KMS-11 (cell line): ENCODE results near the gene ZFR.
"Not testable (repeated sequence)": the region's sequence is repeated elsewhere in the genome, so short reads cannot be mapped to it uniquely, and the experiment has no call there.

Experiments used
- H2AFZ ChIP-seq: fragments of 200-600 bp; sonication (generic); 2 replicates; pipeline ENCODE4 v1.6.1; 2016; ENCODE audit warnings: antibody characterized with exemption, mixed run types, low read depth
- H3K27ac ChIP-seq: fragments of 200-600 bp; sonication (generic); 2 replicates; pipeline ENCODE4 v1.6.1; 2016; ENCODE audit warnings: mild to moderate bottlenecking, mixed run types
- H3K27me3 ChIP-seq: fragments of 200-600 bp; sonication (generic); 2 replicates; pipeline ENCODE4 v1.6.1; 2017; ENCODE audit warnings: mild to moderate bottlenecking, low read depth, mixed run types, moderate library complexity; ENCODE audit not compliant: insufficient read depth
- H3K36me3 ChIP-seq: fragments of 200-600 bp; sonication (generic); 2 replicates; pipeline ENCODE4 v1.6.1; 2017; ENCODE audit warnings: mild to moderate bottlenecking, mixed run types; ENCODE audit not compliant: insufficient read depth
- H3K4me1 ChIP-seq: fragments of 200-600 bp; sonication (generic); 2 replicates; pipeline ENCODE4 v1.6.1; 2016; ENCODE audit warnings: mild to moderate bottlenecking, low read depth, mixed run types; ENCODE audit not compliant: poor library complexity, severe bottlenecking
- H3K4me2 ChIP-seq: fragments of 200-600 bp; sonication (generic); 2 replicates; pipeline ENCODE4 v1.7.0; 2016; ENCODE audit warnings: mild to moderate bottlenecking, mixed run types
- H3K4me3 ChIP-seq: fragments of 200-600 bp; sonication (generic); IDR thresholded peaks from 2 replicates; pipeline ENCODE4 v1.6.1; 2017; ENCODE audit warnings: low read depth, low read length, mixed read lengths; ENCODE audit not compliant: insufficient read depth
- H3K79me2 ChIP-seq: fragments of 200-600 bp; sonication (generic); 2 replicates; pipeline ENCODE4 v1.6.1; 2016; ENCODE audit warnings: low read depth, mixed run types; ENCODE audit not compliant: insufficient read depth
- H3K9ac ChIP-seq: fragments of 200-600 bp; sonication (generic); 2 replicates; pipeline ENCODE4 v1.6.1; 2016; ENCODE audit warnings: mild to moderate bottlenecking, mixed run types
- H4K20me1 ChIP-seq: fragments of 200-600 bp; sonication (generic); 2 replicates; pipeline ENCODE4 v1.6.1; 2016; ENCODE audit warnings: mild to moderate bottlenecking, mixed run types; ENCODE audit not compliant: insufficient read depth
- TF ChIP-seq, protein P1 (sequence below): fragments of 200-600 bp; sonication (generic); conservative IDR thresholded peaks from 2 replicates; pipeline ENCODE4 v1.6.1; 2017; ENCODE audit warnings: low read depth, mild to moderate bottlenecking, antibody characterized with exemption, low read length, moderate library complexity, mixed read lengths

ZFR gene

DNA sequence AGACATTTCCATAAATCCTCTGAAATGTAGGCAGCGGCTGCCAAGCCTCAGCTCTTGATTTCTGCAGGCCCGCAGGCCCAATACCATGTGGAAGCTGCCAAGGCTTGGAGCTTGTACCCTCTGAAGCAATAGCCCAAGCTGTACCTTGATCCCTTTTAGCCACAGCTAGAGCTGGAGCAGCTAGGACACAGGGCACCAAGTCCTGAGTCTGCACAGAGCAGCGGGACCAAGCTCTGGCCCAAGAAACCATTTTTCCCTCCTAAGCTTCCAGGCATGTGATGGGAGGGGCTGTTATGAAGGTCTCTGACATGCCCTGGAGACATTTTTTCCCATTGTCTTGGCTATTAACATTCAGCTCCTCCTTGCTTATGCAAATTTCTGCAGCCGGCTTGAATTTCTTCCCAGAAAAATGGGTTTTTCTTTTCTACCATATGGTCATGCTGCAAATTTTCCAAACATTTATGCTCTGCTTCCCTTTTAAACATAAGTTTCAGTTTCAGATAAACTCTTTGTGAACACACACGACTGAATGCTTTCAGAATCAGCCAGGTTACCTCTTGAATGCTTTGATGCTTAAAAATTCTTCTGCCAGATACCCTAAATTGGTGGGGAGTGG, 14.4 kb upstream of the ZFR start:
- no peaks in the 10 kb centered on the region for H3K4me1 ChIP-seq
- H3K36me3 ChIP-seq, result no peaks in the 10 kb centered on the region
- no peaks in the 10 kb centered on the region for H4K20me1 ChIP-seq
- no peak overlapping the region for H3K4me2 ChIP-seq
- H3K79me2 ChIP-seq, result no peaks in the 10 kb centered on the region
- no peak overlapping the region for H2AFZ ChIP-seq
- no peaks in the 10 kb centered on the region for H3K27me3 ChIP-seq
- no peak overlapping the region for H3K4me3 ChIP-seq
- H3K27ac ChIP-seq, result no peak overlapping the region
- H3K9ac ChIP-seq, result no peak overlapping the region
- TF ChIP-seq, protein P1, sequence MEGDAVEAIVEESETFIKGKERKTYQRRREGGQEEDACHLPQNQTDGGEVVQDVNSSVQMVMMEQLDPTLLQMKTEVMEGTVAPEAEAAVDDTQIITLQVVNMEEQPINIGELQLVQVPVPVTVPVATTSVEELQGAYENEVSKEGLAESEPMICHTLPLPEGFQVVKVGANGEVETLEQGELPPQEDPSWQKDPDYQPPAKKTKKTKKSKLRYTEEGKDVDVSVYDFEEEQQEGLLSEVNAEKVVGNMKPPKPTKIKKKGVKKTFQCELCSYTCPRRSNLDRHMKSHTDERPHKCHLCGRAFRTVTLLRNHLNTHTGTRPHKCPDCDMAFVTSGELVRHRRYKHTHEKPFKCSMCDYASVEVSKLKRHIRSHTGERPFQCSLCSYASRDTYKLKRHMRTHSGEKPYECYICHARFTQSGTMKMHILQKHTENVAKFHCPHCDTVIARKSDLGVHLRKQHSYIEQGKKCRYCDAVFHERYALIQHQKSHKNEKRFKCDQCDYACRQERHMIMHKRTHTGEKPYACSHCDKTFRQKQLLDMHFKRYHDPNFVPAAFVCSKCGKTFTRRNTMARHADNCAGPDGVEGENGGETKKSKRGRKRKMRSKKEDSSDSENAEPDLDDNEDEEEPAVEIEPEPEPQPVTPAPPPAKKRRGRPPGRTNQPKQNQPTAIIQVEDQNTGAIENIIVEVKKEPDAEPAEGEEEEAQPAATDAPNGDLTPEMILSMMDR, result no peak

GRCh38 chr5:32455311-32455710, 10.8 kb upstream of the ZFR start:
- Histone ChIP-seq H4K20me1 (no peaks in the 10 kb centered on the region), H2AFZ (no peak overlapping the region), H3K4me3 (no peak overlapping the region), H3K4me1 (no peaks in the 10 kb centered on the region), H3K36me3 (no peaks in the 10 kb centered on the region), H3K79me2 (no peaks in the 10 kb centered on the region), H3K9ac (no peak overlapping the region), H3K27me3 (no peaks in the 10 kb centered on the region), H3K4me2 (no peak overlapping the region), H3K27ac (no peak overlapping the region)
- TF ChIP-seq, protein P1, result no peak

GRCh38 chr5:32454821-32455220, 10.3 kb upstream of the ZFR start:
- H3K27me3 ChIP-seq, result no peaks in the 10 kb centered on the region
- no peaks in the 10 kb centered on the region for H4K20me1 ChIP-seq
- no peak overlapping the region for H3K9ac ChIP-seq
- H2AFZ ChIP-seq, result no peak overlapping the region
- no peaks in the 10 kb centered on the region for H3K4me1 ChIP-seq
- H3K27ac ChIP-seq, result no peak overlapping the region
- H3K4me3 ChIP-seq, result no peak overlapping the region
- H3K4me2 ChIP-seq, result no peak overlapping the region
- TF ChIP-seq, protein P1, result no peak
- no peaks in the 10 kb centered on the region for H3K79me2 ChIP-seq
- no peaks in the 10 kb centered on the region for H3K36me3 ChIP-seq

- no peak overlapping the region for H3K4me2 ChIP-seq
- no peak overlapping the region for H2AFZ ChIP-seq
- no peak overlapping the region for H3K9ac ChIP-seq
- no peaks in the 10 kb centered on the region for H3K4me1 ChIP-seq
- H3K27ac ChIP-seq, result no peak overlapping the region
- no peaks in the 10 kb centered on the region for H4K20me1 ChIP-seq
- H3K79me2 ChIP-seq, result no peaks in the 10 kb centered on the region
- no peak overlapping the region for H3K4me3 ChIP-seq
- H3K27me3 ChIP-seq, result no peaks in the 10 kb centered on the region
- H3K36me3 ChIP-seq, result no peaks in the 10 kb centered on the region
- TF ChIP-seq, protein P1, result no peak
Observed at GRCh38 chr5:32453916-32454315, 9.4 kb upstream of the ZFR start.

- not testable (repeated sequence) for H2AFZ ChIP-seq, H3K4me3 ChIP-seq, H3K27me3 ChIP-seq, H3K36me3 ChIP-seq, H3K9ac ChIP-seq, H3K4me1 ChIP-seq, H3K27ac ChIP-seq, H4K20me1 ChIP-seq, H3K4me2 ChIP-seq, H3K79me2 ChIP-seq
Observed at GRCh38 chr5:32452316-32452715, 7.8 kb upstream of the ZFR start.
